Adrenal gland (tissue), 5 donors: ENCODE measurements around the gene PDLIM4.

ENCODE experiments used
- CTCF ChIP-seq, 6 experiments: fragments of 450-650 bp in 4 of 6; fragments of 200-600 bp in 2 of 6; sonication (generic) in 1 of 6; IDR thresholded peaks; 1 replicate in 5 of 6; 2 replicates in 1 of 6; pipeline versions ENCODE4 v1.5.1 to v1.8.0; 2016 to 2021; ENCODE audit warnings: antibody characterized with exemption in 6 of 6, mild to moderate bottlenecking in 2 of 6, moderate library complexity in 1 of 6
- POLR2A ChIP-seq, 2 donors: fragments of 450-650 bp; IDR thresholded peaks; one replicate each; pipeline ENCODE4 v1.6.1; 2017; ENCODE audit warnings: antibody characterized with exemption in 2 of 2, mild to moderate bottlenecking in 2 of 2, moderate library complexity in 1 of 2
- donor health status: DM: no; HTN: no; CAD: no.

- TF ChIP-seq POLR2A (IDR thresholded peaks at IDR 0.05) (no peak), CTCF (IDR thresholded peaks at IDR 0.05) (no peak)
Measured at GRCh38 chr5:132229236-132229635, 28.3 kb upstream of the PDLIM4 start.
